ENCODE results near the gene CPNE6.

CPNE6 gene

GRCh38 chr14:24114532-24115421 lies 43.4 kb downstream of the CPNE6 start, which contains the start of the genes DCAF11 and NRL:
Gene DCAF11, plus strand, starts transcription at chr14:24114777. Its CDS starts 818 bp downstream, at chr14:24115595.
Gene NRL, minus strand, starts transcription at chr14:24114949. Its CDS starts 32,101 bp downstream, at chr14:24082848.
- peak within 1 kb of the TSS; percentile 90 for H3K9ac ChIP-seq (ENCODE audit: low read length)
- peak within 1 kb of the TSS; percentile 93 for H3K4me2 ChIP-seq (ENCODE audit: low read length)
- H3K36me3 ChIP-seq (ENCODE audit: insufficient read depth, low read length), result peaks cover 35% of the 10 kb centered on the region
- peaks cover 4% of the 10 kb centered on the region; the same call in 1 of the 2 replicates for H3K79me2 ChIP-seq (ENCODE audit: insufficient read depth, low read length)
- no peaks in the 10 kb centered on the region for H3K9me3 ChIP-seq (ENCODE audit: low read length)
- no peaks in the 10 kb centered on the region for H3K9me2 ChIP-seq (ENCODE audit: low read depth, low read length)
- no peaks in the 10 kb centered on the region for H3K27me3 ChIP-seq (ENCODE audit: insufficient read depth, low read length)
- peaks cover 18% of the 10 kb centered on the region for H3K4me1 ChIP-seq (ENCODE audit: insufficient read depth, low read length, severe bottlenecking)
- no peaks in the 10 kb centered on the region for H4K20me1 ChIP-seq (ENCODE audit: insufficient read depth, low read length)
- H3K27ac ChIP-seq (ENCODE audit: low read depth, low read length, poor library complexity, severe bottlenecking), result peak within 1 kb of the TSS; percentile 90
- peak within 1 kb of the TSS; percentile 76 for H3K4me3 ChIP-seq (ENCODE audit: low read depth, low read length, poor library complexity, severe bottlenecking)
- H2AFZ ChIP-seq (ENCODE audit: low read length), result no peak within 1 kb of the TSS
- no peaks in the 10 kb centered on the region for H3F3A ChIP-seq (ENCODE audit: insufficient read depth, low read length)
- TF ChIP-seq CTCF (IDR thresholded peaks at IDR 0.05; ENCODE audit: low read length) (no peak), EZH2 (IDR thresholded peaks at IDR 0.05; ENCODE audit: borderline replicate concordance, low read length) (no peak)

GRCh38 chr14:24115422-24116127 lies 44.2 kb downstream of the CPNE6 start:
- Histone ChIP-seq H3K27ac (ENCODE audit: low read depth, low read length, poor library complexity, severe bottlenecking) (peak overlapping the region; percentile 26), H3K4me2 (ENCODE audit: low read length) (peak overlapping the region; percentile 93), H3K27me3 (ENCODE audit: insufficient read depth, low read length) (no peaks in the 10 kb centered on the region), H2AFZ (ENCODE audit: low read length) (no peak overlapping the region), H3K79me2 (ENCODE audit: insufficient read depth, low read length) (peaks cover 4% of the 10 kb centered on the region; the same call in 1 of the 2 replicates), H3K4me1 (ENCODE audit: insufficient read depth, low read length, severe bottlenecking) (peaks cover 18% of the 10 kb centered on the region), H3K9ac (ENCODE audit: low read length) (peak overlapping the region; percentile 90), H3K36me3 (ENCODE audit: insufficient read depth, low read length) (peaks cover 38% of the 10 kb centered on the region), H3K9me3 (ENCODE audit: low read length) (no peaks in the 10 kb centered on the region), H3K4me3 (ENCODE audit: low read depth, low read length, poor library complexity, severe bottlenecking) (peak overlapping the region; percentile 76), H3F3A (ENCODE audit: insufficient read depth, low read length) (no peaks in the 10 kb centered on the region), H3K9me2 (ENCODE audit: low read depth, low read length) (no peaks in the 10 kb centered on the region), H4K20me1 (ENCODE audit: insufficient read depth, low read length) (no peaks in the 10 kb centered on the region)
- TF ChIP-seq CTCF (IDR thresholded peaks at IDR 0.05; ENCODE audit: low read length) (no peak), EZH2 (IDR thresholded peaks at IDR 0.05; ENCODE audit: borderline replicate concordance, low read length) (no peak)

GRCh38 chr14:24116128-24116814 lies 44.9 kb downstream of the CPNE6 start:
- no peaks in the 10 kb centered on the region for H3K9me2 ChIP-seq (ENCODE audit: low read depth, low read length)
- H4K20me1 ChIP-seq (ENCODE audit: insufficient read depth, low read length), result no peaks in the 10 kb centered on the region
- H3K27ac ChIP-seq (ENCODE audit: low read depth, low read length, poor library complexity, severe bottlenecking), result no peak overlapping the region
- H3K4me3 ChIP-seq (ENCODE audit: low read depth, low read length, poor library complexity, severe bottlenecking), result peak overlapping the region; percentile 76
- H3K36me3 ChIP-seq (ENCODE audit: insufficient read depth, low read length), result peaks cover 45% of the 10 kb centered on the region
- H3K4me2 ChIP-seq (ENCODE audit: low read length), result peak overlapping the region; percentile 93
- peaks cover 4% of the 10 kb centered on the region; the same call in 1 of the 2 replicates for H3K79me2 ChIP-seq (ENCODE audit: insufficient read depth, low read length)
- no peak overlapping the region for H2AFZ ChIP-seq (ENCODE audit: low read length)
- H3K9ac ChIP-seq (ENCODE audit: low read length), result peak overlapping the region; percentile 90; the same call in 1 of the 2 replicates
- peaks cover 18% of the 10 kb centered on the region for H3K4me1 ChIP-seq (ENCODE audit: insufficient read depth, low read length, severe bottlenecking)
- TF ChIP-seq CTCF (IDR thresholded peaks at IDR 0.05; ENCODE audit: low read length), result no peak
- TF ChIP-seq EZH2 (IDR thresholded peaks at IDR 0.05; ENCODE audit: borderline replicate concordance, low read length), result no peak
- no peaks in the 10 kb centered on the region for H3K27me3 ChIP-seq (ENCODE audit: insufficient read depth, low read length)
- no peaks in the 10 kb centered on the region for H3K9me3 ChIP-seq (ENCODE audit: low read length)
- H3F3A ChIP-seq (ENCODE audit: insufficient read depth, low read length), result no peaks in the 10 kb centered on the region

Measured in OCI-LY1 (cell line).